ENCODE results near the gene SPR.

SPR gene

DNA sequence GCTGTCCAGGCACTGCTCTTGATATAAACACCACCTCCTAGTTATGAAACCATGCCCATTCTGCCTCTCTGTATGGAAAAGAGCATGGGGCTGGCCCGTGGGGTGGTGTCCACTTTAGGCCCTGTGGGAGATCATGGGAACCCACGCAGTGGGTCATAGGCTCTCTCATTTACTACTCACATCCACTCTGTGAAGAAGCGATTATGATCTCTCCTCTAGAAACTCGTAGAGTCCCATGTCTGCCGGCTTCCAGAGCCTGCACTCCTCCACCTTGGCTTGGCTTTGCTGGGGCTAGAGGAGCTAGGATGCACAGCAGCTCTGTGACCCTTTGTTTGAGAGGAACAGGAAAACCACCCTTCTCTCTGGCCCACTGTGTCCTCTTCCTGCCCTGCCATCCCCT lies 46.0 kb downstream of the SPR start:
- DNase-seq, result no peak

GRCh38 chr2:72933646-72934151 lies 46.5 kb downstream of the SPR start:
- no peak for DNase-seq

GRCh38 chr2:72934683-72935610 lies 47.7 kb downstream of the SPR start:
- no peak for DNase-seq

- DNase-seq, result no peak
These were observed 48.4 kb downstream of the SPR start for GRCh38 chr2:72935611-72935957.

DNA sequence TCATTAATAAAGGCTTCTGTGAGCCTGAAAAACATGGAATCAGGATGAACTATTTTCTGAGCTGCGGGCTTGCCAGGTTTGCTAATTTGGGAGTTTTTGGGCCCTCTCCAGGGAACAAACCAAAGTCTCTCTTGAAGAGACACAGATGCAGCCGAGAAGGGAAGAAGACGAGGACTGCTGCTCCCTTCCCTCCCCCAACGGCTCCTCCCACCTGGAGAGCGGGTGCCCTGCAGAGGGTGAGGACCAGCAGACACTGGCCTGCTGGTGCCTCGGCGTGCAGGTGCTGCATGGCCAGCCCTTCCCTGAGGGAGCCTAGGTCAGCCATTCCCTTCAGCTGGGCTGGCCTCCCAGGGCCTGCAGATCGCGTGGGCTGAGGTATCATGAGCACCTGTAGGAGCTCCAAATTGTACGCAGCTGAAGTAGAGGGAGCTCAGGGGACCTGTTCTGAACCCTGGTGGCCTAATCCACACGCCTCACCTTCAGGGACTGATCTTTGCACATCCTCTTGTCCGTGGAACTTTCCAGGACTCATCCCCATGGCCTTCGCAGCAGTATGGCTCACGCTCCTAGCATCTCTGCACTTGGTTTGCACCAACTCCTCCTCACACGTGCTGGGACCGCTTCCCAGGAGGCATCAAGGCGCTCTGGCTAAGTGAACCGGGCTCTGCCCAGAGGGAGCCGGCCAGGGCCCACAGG lies 49.6 kb downstream of the SPR start:
- no peak for DNase-seq

DNA sequence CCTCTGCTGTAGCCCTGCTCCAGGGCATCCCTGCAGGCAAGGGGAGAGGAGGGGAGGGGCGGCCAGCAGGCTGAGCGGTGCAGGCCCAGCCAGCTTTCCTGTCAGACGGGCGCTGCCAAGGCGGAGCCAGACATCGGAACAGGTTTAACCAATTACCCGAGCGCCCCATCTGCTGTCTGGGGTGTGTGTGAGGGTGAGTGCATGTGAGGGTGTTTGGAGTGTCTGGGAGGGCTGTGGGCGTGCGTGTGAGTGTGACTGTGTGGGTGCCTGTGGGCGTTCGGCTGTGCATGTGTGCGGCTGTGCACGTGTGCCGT lies 50.1 kb downstream of the SPR start:
- no peak for DNase-seq

DNA sequence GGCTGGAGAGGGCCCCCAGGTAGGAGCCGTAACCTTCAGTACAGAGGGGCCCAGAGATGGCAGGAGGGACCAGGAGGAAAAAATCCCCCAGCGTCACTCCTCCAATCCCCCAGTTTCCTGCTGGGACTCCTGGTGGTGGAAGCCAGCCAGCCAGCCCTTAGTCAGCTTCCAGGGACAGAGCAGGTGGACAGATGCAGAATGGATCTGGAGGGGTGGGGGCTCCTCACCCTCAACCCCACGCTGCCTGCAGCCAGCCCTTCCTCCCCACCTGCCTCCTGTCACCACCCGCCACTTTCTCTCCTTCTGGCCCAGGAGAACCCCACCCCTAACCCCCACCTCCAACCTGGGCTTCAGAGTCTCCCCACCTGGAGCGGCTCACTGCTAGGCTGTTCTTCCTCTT lies 51.2 kb downstream of the SPR start:
- DNase-seq, result no peak

DNA sequence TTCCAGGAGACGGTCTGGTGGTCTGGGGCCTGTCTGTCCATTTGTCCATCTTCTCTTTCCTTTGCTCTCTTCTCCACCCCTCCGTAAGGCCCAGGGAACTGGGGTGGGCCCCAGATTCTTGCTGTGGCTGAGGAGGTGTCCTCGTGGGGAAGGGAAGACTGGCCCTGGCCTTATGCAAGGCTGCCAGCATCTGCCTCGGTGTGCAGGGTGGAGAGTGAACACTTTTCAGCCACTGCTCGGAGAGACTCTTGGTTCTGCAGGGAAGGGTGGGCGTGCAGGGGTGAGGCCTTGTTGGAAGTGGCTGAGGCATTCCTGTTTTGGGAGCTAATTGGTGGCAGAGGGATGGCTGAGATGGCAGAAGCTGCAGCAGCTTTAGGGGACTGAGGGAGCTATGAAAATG lies 53.2 kb downstream of the SPR start:
- DNase-seq, result no peak

DNA sequence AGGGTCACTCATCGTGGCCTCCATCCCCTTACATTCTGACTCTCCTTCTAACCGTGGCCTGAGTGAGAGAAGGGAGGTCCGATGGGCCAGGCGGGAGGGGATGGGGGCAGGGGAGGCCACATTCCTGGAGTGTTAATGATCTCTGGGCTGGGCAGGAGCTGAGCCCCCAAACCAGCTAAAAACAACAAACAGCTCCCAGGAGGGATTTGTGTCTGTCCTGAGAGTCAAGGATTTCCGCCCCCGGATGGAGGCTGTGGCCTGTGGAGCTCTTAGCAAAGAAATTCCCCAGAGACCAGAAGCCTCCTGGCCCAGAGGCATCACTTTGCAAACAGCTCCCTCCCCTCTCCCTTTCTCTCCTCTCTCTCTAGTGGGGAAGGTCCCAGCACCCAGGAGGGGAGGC lies 53.6 kb downstream of the SPR start:
- no peak for DNase-seq

Data from activated effector memory CD4-positive, alpha-beta T cell treated with Interleukin-2 at 50 U/mL for 16 hours (primary cell).